SK-N-SH (cell line): ENCODE results near the gene C19orf67.

Experiments
- CHD2 ChIP-seq: fragments of 150-350 bp; IDR thresholded peaks from 2 replicates; pipeline ENCODE4 v1.6.1; 2018; ENCODE audit warnings: low read length; ENCODE audit not compliant: partially characterized antibody
- CTCF ChIP-seq: fragments of 200-600 bp; sonication (generic); IDR thresholded peaks from 2 replicates; pipeline ENCODE4 v1.6.1; 2017; ENCODE audit warnings: antibody characterized with exemption, mild to moderate bottlenecking, moderate library complexity
- ELF1 ChIP-seq: IDR thresholded peaks from 2 replicates; pipeline ENCODE4 v1.4.0; 2012
- EP300 ChIP-seq, 2 experiments: IDR thresholded peaks; 2 replicates each; pipeline versions ENCODE4 v1.4.0 to v1.6.1; 2012; ENCODE audit warnings: borderline replicate concordance in 1 of 2, low read depth in 1 of 2, low read length in 1 of 2
- EZH2phosphoT487 ChIP-seq: fragments of 200-600 bp; sonication (generic); IDR thresholded peaks from 2 replicates; pipeline ENCODE4 v1.6.1; 2017; ENCODE audit warnings: low read depth, mixed run types, mild to moderate bottlenecking, antibody characterized with exemption, moderate library complexity, borderline replicate concordance
- IRF3 ChIP-seq: fragments of 150-350 bp; IDR thresholded peaks from 2 replicates; pipeline ENCODE4 v1.6.1; 2016; ENCODE audit warnings: mild to moderate bottlenecking, low read depth, low read length
- MAX ChIP-seq: IDR thresholded peaks from 2 replicates; pipeline ENCODE4 v1.4.0; 2012; ENCODE audit warnings: low read depth
- NFIC ChIP-seq: IDR thresholded peaks from 2 replicates; pipeline ENCODE4 v1.4.0; 2012; ENCODE audit warnings: borderline replicate concordance
- POLR2AphosphoS5 ChIP-seq: IDR thresholded peaks from 2 replicates; pipeline ENCODE4 v1.6.1; 2012; ENCODE audit warnings: low read depth, low read length
- REST ChIP-seq: IDR thresholded peaks from 2 replicates; pipeline ENCODE4 v1.6.1; 2012; ENCODE audit warnings: mild to moderate bottlenecking, low read depth, low read length, moderate library complexity
- RFX5 ChIP-seq: IDR thresholded peaks from 2 replicates; pipeline ENCODE4 v1.6.1; 2012; ENCODE audit warnings: mild to moderate bottlenecking, improper control_type of control experiment, low read length
- SIN3A ChIP-seq: IDR thresholded peaks from 2 replicates; pipeline ENCODE4 v1.6.1; 2012; ENCODE audit warnings: low read depth, mild to moderate bottlenecking, low read length, moderate library complexity, borderline replicate concordance
- TAF1 ChIP-seq: IDR thresholded peaks from 2 replicates; pipeline ENCODE4 v1.6.1; 2012; ENCODE audit warnings: low read depth, mild to moderate bottlenecking, low read length, moderate library complexity, borderline replicate concordance
- YY1 ChIP-seq: IDR thresholded peaks from 2 replicates; pipeline ENCODE4 v1.4.0; 2012; ENCODE audit warnings: low read depth, mild to moderate bottlenecking

GRCh38 chr19:14053032-14053431, 32.6 kb downstream of the C19orf67 start:
- TF ChIP-seq SIN3A (no peak), RFX5 (no peak), TAF1 (no peak), ELF1 (no peak), CHD2 (no peak), CTCF (no peak), REST (no peak), POLR2AphosphoS5 (no peak), YY1 (no peak), EP300 (IDR thresholded peaks at IDR 0.05; ENCODE audit: borderline replicate concordance in 1 of 2, low read depth in 1 of 2, low read length in 1 of 2) (no peak), IRF3 (no peak), EZH2phosphoT487 (no peak), MAX (no peak), NFIC (no peak)
